AG10803 (cell line): ENCODE data around the gene CRTAP.

ENCODE experiments used
- DNase-seq: peaks from one replicate; pipeline ENCODE4 v3.0.0; 2010; ENCODE audit warnings: low read depth
- H3K4me3 ChIP-seq: 2 replicates; pipeline ENCODE4 v1.5.1; 2011; ENCODE audit warnings: mild to moderate bottlenecking, low read length, control low read depth
- CTCF ChIP-seq: conservative IDR thresholded peaks from 2 replicates; pipeline ENCODE4 v1.5.1; 2011; ENCODE audit warnings: mild to moderate bottlenecking, low read length, control low read depth, inconsistent platforms

CRTAP gene

GRCh38 chr3:33186524-33187367 is 72.9 kb downstream of the CRTAP start:
- no peak overlapping the region for H3K4me3 ChIP-seq
- TF ChIP-seq CTCF = no peak
- DNase-seq = no peak

GRCh38 chr3:33187368-33187634 is 73.5 kb downstream of the CRTAP start:
- no peak overlapping the region for H3K4me3 ChIP-seq
- DNase-seq = no peak
- TF ChIP-seq CTCF = no peak

- TF ChIP-seq CTCF = no peak
- no peak for DNase-seq
- no peak overlapping the region for H3K4me3 ChIP-seq
Measured at GRCh38 chr3:33194303-33194702, 80.5 kb downstream of the CRTAP start.

- no peak for DNase-seq
- H3K4me3 ChIP-seq = no peak overlapping the region
- no peak for TF ChIP-seq CTCF
Measured at GRCh38 chr3:33196538-33196937, 82.7 kb downstream of the CRTAP start.
